Fibroblast of upper back skin (primary cell): ENCODE results near the gene FOCAD.
"Not testable (repeated sequence)": the region's sequence is repeated elsewhere in the genome, so short reads cannot be mapped to it uniquely, and the experiment has no call there.

Experiments
- DNase-seq: peaks from one replicate; pipeline ENCODE4 v3.0.0-alpha.2; 2013

FOCAD gene

GRCh38 chr9:20884985-20885593, 201.0 kb downstream of the FOCAD start:
- DNase-seq, result peak; percentile 52

GRCh38 chr9:20898885-20899554, 215.0 kb downstream of the FOCAD start:
- peak; percentile 14 for DNase-seq

DNA sequence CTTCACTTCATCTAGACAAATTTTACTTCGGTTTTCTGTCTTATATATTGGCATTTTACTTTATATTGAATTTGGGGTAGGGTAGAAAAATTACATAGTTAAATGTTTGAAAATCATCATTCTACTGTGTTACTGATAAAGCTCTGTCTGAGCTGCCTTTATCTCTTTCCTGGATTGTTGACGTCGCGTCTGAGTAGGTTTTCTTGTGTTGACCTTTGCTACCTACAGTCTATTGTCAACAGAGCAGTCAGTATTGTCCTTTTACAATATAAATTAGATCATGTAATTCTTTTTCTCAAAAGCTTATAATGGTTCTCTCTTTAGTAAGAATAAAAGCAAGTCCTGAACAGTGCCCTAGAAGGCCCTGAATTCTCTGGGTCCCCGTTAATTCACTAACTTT, 219.2 kb downstream of the FOCAD start:
- DNase-seq, result no peak

- DNase-seq, result no peak
Measured at GRCh38 chr9:20904995-20905394, 220.9 kb downstream of the FOCAD start.

- peak; percentile 2 for DNase-seq
Measured at GRCh38 chr9:20906326-20906725, 222.3 kb downstream of the FOCAD start.

DNA sequence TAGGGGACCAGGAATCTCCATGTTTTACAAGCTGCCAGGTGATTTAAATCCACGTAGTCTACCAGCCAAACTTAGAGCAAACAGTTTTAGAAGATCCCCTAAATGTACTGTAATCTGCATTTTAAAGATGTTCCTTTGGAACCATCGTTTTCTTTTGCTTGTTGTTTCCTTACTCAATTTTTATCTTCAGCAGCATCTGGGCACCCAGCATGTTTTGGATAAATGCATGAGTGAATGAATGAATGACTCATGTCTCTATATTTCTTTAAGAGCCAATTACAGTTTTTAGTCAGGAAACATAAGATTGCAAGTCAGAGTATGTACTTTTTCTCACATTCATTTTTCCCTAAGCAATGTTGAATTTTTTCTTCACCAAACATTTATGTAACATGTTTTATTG, 224.4 kb downstream of the FOCAD start:
- DNase-seq, result no peak

GRCh38 chr9:20914556-20914955, 230.5 kb downstream of the FOCAD start:
- DNase-seq, result no peak

DNA sequence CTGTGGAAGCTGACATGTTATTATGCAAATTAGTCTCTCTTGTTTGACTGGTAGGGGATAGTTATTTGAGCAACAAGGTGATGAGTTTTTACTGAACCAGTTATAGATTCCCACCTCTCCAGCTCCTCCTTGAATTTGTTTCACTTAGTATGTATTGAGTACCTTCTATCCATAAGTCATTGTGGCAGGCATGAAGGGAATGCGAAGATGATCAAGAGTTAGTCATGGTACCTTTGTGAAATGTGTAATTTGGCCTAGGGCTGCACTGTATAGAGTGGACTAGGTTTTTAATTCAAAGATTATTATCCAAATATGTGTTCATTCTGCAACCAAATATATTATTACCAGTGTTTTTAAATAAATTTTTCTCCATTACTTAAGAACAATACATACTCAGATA, 237.3 kb downstream of the FOCAD start:
- DNase-seq, result peak; percentile 6

- no peak for DNase-seq
Measured at GRCh38 chr9:20925256-20926045, 241.4 kb downstream of the FOCAD start.

- no peak for DNase-seq
Measured at GRCh38 chr9:20929276-20929675, 245.2 kb downstream of the FOCAD start.

GRCh38 chr9:20930836-20931235, 246.8 kb downstream of the FOCAD start:
- no peak for DNase-seq

DNA sequence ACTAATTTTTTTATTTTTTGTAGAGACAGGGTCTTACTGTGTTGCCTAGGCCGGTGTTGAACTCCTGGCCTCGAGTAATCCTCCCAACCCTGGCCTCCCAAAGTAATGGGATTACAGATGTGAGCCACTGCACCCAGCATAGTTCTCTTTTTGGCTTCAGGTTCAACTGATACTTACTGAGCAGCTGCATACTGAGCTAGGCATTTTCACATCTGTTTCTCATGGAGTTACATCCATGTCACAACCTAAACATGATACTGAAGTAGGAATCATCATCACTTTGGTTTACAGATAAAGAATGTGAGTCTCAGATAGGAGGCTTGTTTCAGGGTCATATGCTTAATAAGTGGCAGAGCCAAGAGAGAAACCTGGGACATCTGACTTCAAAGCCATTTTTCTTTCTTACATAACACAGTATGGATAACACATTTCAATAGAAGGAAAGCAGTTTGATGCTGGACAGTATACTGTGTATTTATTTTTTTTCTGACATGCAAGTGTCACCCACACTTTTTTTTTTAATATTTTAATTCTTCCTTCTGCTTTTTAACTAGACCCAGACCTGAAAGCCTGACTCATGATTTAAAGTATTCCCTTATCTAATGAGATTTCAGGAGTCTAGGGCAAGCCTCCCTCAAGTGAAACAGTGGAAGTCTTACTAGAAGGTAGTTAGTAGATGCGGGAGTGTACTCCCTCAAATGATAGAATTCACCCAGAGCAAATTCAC, 256.6 kb downstream of the FOCAD start:
- peak; percentile 19 for DNase-seq

DNA sequence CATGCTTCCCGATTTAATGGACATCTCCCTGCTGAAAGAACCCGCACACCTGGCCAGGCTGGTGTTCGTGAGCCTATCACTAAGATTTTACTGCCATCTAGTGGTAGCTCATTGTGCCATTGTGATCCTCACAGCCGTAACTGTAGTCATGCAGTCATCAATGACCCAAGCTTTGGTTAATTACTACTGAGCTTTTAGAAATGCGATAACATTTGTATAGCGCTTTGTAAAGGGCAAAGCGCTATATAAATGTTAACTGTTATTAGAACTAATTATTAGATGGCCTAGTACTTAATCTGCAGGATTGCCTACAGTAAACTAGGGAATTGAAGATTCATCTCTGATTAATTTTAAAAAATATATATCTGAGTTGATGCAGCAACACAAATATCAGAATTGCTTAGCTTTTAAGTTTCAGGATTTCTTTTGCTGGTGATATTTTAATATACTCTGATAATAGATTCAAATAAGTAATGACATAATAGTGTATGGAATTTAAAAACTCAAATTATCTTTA, 257.2 kb downstream of the FOCAD start:
- peak; percentile 65 for DNase-seq

- no peak for DNase-seq
Measured at GRCh38 chr9:20944507-20944906, 260.4 kb downstream of the FOCAD start.

- DNase-seq, result no peak
Measured at GRCh38 chr9:20945269-20945668, 261.2 kb downstream of the FOCAD start.

DNA sequence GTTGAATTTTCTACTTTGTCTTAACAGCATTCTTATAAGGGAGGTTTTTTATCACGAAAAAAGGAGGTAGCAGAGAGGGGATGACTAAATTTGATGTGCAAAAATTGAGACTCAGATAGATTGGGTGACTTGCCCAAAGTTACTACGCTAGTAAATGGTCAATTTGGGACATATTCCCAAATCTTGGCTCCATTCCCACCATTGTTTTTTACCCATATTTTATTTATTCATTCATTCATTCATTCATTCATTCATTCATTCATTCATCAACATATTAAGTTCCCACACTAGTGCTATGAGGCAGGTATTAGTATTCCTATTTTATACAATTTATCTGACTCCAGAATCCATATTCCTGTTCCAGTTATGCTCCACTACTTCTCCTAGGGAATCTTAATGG, 261.8 kb downstream of the FOCAD start:
- no peak for DNase-seq

GRCh38 chr9:20948703-20949102, 264.6 kb downstream of the FOCAD start:
- no peak for DNase-seq

DNA sequence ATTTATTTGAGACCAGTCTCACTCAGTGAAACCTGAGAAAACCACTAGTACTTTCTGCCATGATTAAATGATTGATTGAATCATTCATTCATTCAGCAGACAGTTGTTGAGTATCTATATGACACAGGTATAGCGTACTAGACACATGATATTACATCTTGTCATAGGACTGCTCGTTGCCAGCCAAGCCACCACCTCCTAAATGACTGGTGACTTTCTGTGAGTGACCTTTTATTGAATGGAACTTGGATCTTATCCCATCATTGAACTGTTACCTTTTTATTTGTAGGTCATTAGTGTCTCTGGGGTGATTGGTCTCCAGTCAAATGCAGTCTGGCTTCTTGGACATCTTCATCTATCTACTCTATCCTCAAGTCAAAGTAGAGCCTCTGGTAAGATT, 266.6 kb downstream of the FOCAD start:
- no peak for DNase-seq

DNA sequence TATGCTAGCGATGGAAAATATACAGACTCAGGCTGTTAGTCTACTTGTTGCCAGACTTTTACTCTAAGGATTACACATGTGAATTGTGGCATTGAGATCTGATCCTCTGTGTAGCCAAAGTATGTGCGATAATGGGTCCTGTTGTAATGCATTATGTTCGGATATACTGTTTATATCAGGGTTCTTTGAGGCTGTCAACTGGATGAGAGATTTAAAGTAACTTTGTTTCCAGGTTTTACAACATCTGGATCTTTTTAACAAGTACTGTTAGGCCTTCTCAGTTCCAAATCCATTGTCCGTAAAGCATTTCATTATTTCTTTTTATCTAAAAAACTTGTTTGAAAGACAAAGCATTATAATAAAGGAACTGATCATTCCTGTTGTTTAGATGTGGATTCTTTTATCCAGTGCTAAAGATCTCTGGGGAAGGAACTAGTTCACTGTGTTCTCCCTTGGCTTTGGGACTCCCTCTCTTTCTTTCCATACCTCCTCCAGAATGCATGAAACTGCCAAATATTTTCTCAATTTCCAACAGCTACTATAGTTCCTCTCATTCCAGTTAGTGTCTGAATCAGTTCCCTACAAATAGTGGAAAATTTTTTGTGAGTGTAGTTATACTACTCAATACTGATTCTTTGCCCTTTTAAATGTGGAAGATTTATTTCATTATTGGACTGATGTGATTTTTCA, 278.6 kb downstream of the FOCAD start:
- peak; percentile 10 for DNase-seq

DNA sequence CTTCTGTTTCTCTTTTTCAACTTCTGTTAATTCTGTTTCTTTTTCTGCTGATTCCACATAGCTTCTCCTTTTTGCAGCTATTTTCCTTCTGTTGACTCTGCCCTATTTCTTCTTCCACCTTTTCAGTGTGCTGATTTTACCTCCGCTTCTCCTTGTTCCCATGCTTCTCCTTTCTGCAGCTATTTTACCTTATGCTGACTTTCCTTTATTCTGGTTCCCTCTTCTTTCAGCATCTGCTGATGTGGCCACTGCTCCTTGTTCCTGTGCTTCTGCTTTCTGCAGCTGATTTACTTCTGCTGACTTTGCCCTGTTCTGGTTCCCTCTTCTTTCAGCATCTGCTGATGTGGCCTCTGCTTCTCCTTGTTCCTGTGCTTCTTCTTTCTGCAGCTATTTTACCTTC, 288.6 kb downstream of the FOCAD start:
- DNase-seq, result no peak

- not testable (repeated sequence) for DNase-seq
Measured at GRCh38 chr9:20973246-20973947, 289.3 kb downstream of the FOCAD start.
